Sigmoid colon (tissue), 7 donors: ENCODE results near the gene TRDMT1. TPM values are rescaled to one million over a fixed set of nuclear protein-coding genes. Genes with fewer than 3 reads are reported as not detected.

Experiments used
- DNase-seq: peaks from one replicate; pipeline ENCODE4 v3.0.0-alpha.2; 2019
- H3K27ac ChIP-seq, 4 donors: fragments of 200-600 bp; sonication (generic); one replicate each; pipeline ENCODE4 v1.5.1; 2016 to 2019; ENCODE audit warnings: mild to moderate bottlenecking in 1 of 4
- H3K27me3 ChIP-seq, 3 donors: fragments of 200-600 bp; sonication (generic); one replicate each; pipeline ENCODE4 v1.5.1; 2019; ENCODE audit warnings: mild to moderate bottlenecking in 1 of 3
- H3K36me3 ChIP-seq, 4 donors: fragments of 200-600 bp; sonication (generic); one replicate each; pipeline ENCODE4 v1.5.1; 2016 to 2019
- H3K4me1 ChIP-seq, 4 donors: fragments of 200-600 bp; sonication (generic); one replicate each; pipeline ENCODE4 v1.5.1; 2017 to 2019
- H3K4me3 ChIP-seq, 4 donors: fragments of 200-600 bp; sonication (generic); one replicate each; pipeline ENCODE4 v1.5.1; 2017 to 2019; ENCODE audit warnings: mild to moderate bottlenecking in 2 of 4, moderate library complexity in 1 of 4
- H3K9me3 ChIP-seq, 4 donors: fragments of 200-600 bp in 3 of 4; sonication (generic) in 3 of 4; one replicate each; pipeline versions ENCODE4 v1.5.1 to v1.6.1; 2013 to 2019
- EP300 ChIP-seq, 4 donors: sonication (generic); formaldehyde crosslinking; IDR thresholded peaks; one replicate each; pipeline ENCODE4 v1.6.1; 2017; ENCODE audit warnings: antibody characterized with exemption in 4 of 4
- POLR2A ChIP-seq, 2 donors: fragments of 450-650 bp; IDR thresholded peaks; one replicate each; pipeline ENCODE4 v1.6.1; 2016; ENCODE audit warnings: antibody characterized with exemption in 2 of 2, mild to moderate bottlenecking in 2 of 2, moderate library complexity in 2 of 2
- POLR2AphosphoS5 ChIP-seq, 4 donors: sonication (generic); formaldehyde crosslinking; IDR thresholded peaks; one replicate each; pipeline ENCODE4 v1.6.1; 2017; ENCODE audit warnings: antibody characterized with exemption in 4 of 4
- WGBS, 2 donors: extraction: QIAGEN DNeasy Blood & Tissue Kit; methylation state at CpG; one replicate each; pipeline ENCODE4 v1.1.7; 2013; 5-methylcytosine and 5-hydroxymethylcytosine counted together
- intact Hi-C: fragments of 100-400 bp; cut with DNase I; formaldehyde crosslinking; loops from one replicate; pipeline ENCODE4 v1.15.1; 2023
- polyA plus RNA-seq, 3 donors: library from polyadenylated mRNA; stranded (reverse); fragments of 200-250 nt; gene quantifications; one replicate each; pipeline ENCODE4 v1.2.3, GENCODE V29; 2013
- total RNA-seq, 4 donors: library from RNA; depleted of rRNA; stranded (reverse); fragments of >200 nt; gene quantifications; one replicate each; pipeline ENCODE4 v1.1.0, GENCODE V29; 2016
- TF ChIP-seq, protein P1 (sequence below), 4 experiments: fragments of 450-650 bp in 3 of 4; fragments of 200-600 bp in 1 of 4; IDR thresholded peaks; one replicate each; pipeline ENCODE4 v1.5.1; 2016 to 2019; ENCODE audit warnings: antibody characterized with exemption in 4 of 4, mild to moderate bottlenecking in 3 of 4, moderate library complexity in 2 of 4
- donor health status: healthy with polysubstance abuse.
- donor health status: Bipolar disorder and iron deficiency.
- donor health status: healthy.

TRDMT1 gene
- total and polyA plus RNA-seq, 7 donors = 1.2 to 13.6 (median 7.5) TPM

- no peak for DNase-seq
- no peak overlapping the region for H3K27ac ChIP-seq
- intact Hi-C loops = no loop called here
- TF ChIP-seq POLR2AphosphoS5 (IDR thresholded peaks at IDR 0.05) (no peak), POLR2A (IDR thresholded peaks at IDR 0.05) (no peak), EP300 (IDR thresholded peaks at IDR 0.05) (no peak)
- TF ChIP-seq, protein P1, sequence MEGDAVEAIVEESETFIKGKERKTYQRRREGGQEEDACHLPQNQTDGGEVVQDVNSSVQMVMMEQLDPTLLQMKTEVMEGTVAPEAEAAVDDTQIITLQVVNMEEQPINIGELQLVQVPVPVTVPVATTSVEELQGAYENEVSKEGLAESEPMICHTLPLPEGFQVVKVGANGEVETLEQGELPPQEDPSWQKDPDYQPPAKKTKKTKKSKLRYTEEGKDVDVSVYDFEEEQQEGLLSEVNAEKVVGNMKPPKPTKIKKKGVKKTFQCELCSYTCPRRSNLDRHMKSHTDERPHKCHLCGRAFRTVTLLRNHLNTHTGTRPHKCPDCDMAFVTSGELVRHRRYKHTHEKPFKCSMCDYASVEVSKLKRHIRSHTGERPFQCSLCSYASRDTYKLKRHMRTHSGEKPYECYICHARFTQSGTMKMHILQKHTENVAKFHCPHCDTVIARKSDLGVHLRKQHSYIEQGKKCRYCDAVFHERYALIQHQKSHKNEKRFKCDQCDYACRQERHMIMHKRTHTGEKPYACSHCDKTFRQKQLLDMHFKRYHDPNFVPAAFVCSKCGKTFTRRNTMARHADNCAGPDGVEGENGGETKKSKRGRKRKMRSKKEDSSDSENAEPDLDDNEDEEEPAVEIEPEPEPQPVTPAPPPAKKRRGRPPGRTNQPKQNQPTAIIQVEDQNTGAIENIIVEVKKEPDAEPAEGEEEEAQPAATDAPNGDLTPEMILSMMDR (IDR thresholded peaks at IDR 0.05) = no peak
- H3K36me3 ChIP-seq = no peaks in the 10 kb centered on the region
- peaks cover 0 to 35% (median 10%) of the 10 kb centered on the region in 4 donors for H3K4me1 ChIP-seq
- H3K27me3 ChIP-seq = no peaks in the 10 kb centered on the region
- no peak overlapping the region for H3K4me3 ChIP-seq
- H3K9me3 ChIP-seq = no peaks in the 10 kb centered on the region
- 81 to 90% methylated on average over 4 of the region's 4 CpGs for WGBS, 2 donors
Measured at GRCh38 chr10:17225808-17226207, 24.3 kb upstream of the TRDMT1 start.

DNA sequence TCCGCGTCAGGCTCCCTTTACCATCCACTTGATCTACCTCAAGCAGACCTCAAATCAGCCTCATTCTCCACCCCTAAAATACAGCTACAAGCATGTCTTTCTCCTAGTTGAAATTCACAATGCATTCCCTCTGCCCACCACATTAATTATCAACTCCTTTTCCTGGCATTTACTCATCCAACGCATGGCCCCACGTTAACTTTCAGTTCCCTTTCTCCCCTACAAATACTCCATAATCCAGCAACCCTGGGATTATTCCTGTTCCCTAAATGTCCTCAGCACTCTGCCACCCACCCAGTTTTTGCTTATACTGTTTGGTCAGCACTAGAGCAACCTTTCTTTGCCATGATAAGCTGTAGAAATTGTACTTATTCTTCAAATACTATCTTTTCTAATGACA, 20.9 kb upstream of the TRDMT1 start:
- no peak for TF ChIP-seq POLR2A (IDR thresholded peaks at IDR 0.05)
- TF ChIP-seq POLR2AphosphoS5 (IDR thresholded peaks at IDR 0.05) = no peak
- TF ChIP-seq, protein P1 (IDR thresholded peaks at IDR 0.05) = no peak
- no peak for TF ChIP-seq EP300 (IDR thresholded peaks at IDR 0.05)
- no peaks in the 10 kb centered on the region for H3K36me3 ChIP-seq
- H3K4me3 ChIP-seq = no peak overlapping the region
- H3K4me1 ChIP-seq = peaks cover 0 to 10% (median 6%) of the 10 kb centered on the region in 4 donors
- intact Hi-C loops = no loop called here
- WGBS, 2 donors = 69 to 70% methylated on average over 4 of the region's 4 CpGs
- H3K9me3 ChIP-seq = no peaks in the 10 kb centered on the region
- H3K27ac ChIP-seq = no peak overlapping the region
- no peaks in the 10 kb centered on the region for H3K27me3 ChIP-seq
- DNase-seq = no peak

GRCh38 chr10:17220652-17221100, 19.2 kb upstream of the TRDMT1 start:
- Histone ChIP-seq H3K9me3 (no peaks in the 10 kb centered on the region), H3K27ac (no peak overlapping the region), H3K27me3 (no peaks in the 10 kb centered on the region), H3K4me1 (peaks cover 0 to 12% (median 0%) of the 10 kb centered on the region in 4 donors), H3K36me3 (no peaks in the 10 kb centered on the region), H3K4me3 (no peak overlapping the region)
- DNase-seq = no peak
- intact Hi-C loops = no loop called here
- TF ChIP-seq, protein P1 (IDR thresholded peaks at IDR 0.05) = no peak
- TF ChIP-seq POLR2A (IDR thresholded peaks at IDR 0.05) (no peak), POLR2AphosphoS5 (IDR thresholded peaks at IDR 0.05) (no peak), EP300 (IDR thresholded peaks at IDR 0.05) (no peak)
- WGBS, 2 donors = 51 to 93% methylated on average over 1 of the region's 1 CpG

DNA sequence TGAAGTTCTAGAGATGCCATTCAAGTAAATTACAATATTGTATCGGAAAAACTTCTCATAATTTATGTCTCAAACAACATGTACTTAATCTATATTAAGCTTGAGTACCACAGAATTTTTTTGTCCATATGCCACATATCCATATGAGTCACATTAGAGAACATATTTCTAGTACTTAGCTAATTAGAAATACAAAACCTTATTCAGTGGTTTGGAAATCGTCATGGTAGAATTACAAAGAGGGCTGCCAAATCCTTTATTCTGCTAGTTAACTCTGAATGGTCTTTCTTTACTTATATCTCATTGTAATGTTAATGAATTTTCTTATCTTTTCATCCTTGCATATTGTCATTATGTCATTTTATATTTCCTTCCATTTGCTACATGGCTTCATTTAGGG, 17.6 kb upstream of the TRDMT1 start:
- no peak for DNase-seq
- Histone ChIP-seq H3K36me3 (no peaks in the 10 kb centered on the region), H3K4me1 (peaks cover 0 to 17% (median 0%) of the 10 kb centered on the region in 4 donors), H3K4me3 (no peak overlapping the region), H3K27me3 (no peaks in the 10 kb centered on the region), H3K9me3 (no peaks in the 10 kb centered on the region), H3K27ac (no peak overlapping the region)
- TF ChIP-seq, protein P1 (IDR thresholded peaks at IDR 0.05) = no peak
- TF ChIP-seq POLR2AphosphoS5 (IDR thresholded peaks at IDR 0.05) (no peak), POLR2A (IDR thresholded peaks at IDR 0.05) (no peak), EP300 (IDR thresholded peaks at IDR 0.05) (no peak)
- intact Hi-C loops = no loop called here
- 88 to 93% methylated on average over 2 of the region's 2 CpGs for WGBS, 2 donors

DNA sequence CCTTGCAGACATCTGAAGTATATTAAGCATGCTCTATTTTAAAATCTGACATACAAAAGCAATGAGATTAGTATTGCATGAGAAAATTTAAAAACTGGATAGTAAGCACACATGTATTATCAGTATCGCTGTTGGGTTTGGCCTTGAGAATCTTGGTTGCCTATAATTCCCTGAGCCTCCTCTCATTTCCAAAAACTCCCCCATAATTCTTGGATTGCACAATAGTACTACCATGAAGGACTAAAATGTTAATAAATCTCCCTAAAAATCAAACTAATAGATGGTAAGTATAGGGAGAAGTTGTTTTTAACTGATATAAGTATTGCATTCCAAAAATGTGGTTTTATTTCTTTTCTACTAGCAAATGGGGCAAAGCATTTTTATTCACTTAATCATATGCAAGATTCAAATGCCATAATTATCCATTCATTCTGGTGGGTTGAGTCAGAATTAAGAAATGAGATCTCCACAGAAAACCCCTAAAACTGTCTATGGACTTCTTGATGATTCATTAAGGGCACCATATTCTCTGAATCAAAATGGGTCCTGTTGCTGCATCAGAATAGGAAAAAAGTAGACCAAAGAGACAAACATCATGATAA, 16.3 kb upstream of the TRDMT1 start:
- intact Hi-C loops = no loop called here
- WGBS, 2 donors = 99 to 100% methylated on average over 1 of the region's 1 CpG
- H3K36me3 ChIP-seq = no peaks in the 10 kb centered on the region
- H3K4me1 ChIP-seq = peaks cover 0 to 17% (median 0%) of the 10 kb centered on the region in 4 donors
- no peaks in the 10 kb centered on the region for H3K27me3 ChIP-seq
- H3K27ac ChIP-seq = peak overlapping the region in 1 of 4 donors; percentile 62
- no peak overlapping the region for H3K4me3 ChIP-seq
- no peaks in the 10 kb centered on the region for H3K9me3 ChIP-seq
- TF ChIP-seq, protein P1 (IDR thresholded peaks at IDR 0.05) = no peak
- TF ChIP-seq EP300 (IDR thresholded peaks at IDR 0.05) (no peak), POLR2A (IDR thresholded peaks at IDR 0.05) (no peak), POLR2AphosphoS5 (IDR thresholded peaks at IDR 0.05) (no peak)
- DNase-seq = no peak
